ENCODE measurements around the gene CIAO2B.
A peak's percentile ranks its signal among the peaks of the same experiment; 100 is the strongest.
"Not testable (repeated sequence)": the region's sequence is repeated elsewhere in the genome, so short reads cannot be mapped to it uniquely, and the experiment has no call there.

Gene CIAO2B

DNA sequence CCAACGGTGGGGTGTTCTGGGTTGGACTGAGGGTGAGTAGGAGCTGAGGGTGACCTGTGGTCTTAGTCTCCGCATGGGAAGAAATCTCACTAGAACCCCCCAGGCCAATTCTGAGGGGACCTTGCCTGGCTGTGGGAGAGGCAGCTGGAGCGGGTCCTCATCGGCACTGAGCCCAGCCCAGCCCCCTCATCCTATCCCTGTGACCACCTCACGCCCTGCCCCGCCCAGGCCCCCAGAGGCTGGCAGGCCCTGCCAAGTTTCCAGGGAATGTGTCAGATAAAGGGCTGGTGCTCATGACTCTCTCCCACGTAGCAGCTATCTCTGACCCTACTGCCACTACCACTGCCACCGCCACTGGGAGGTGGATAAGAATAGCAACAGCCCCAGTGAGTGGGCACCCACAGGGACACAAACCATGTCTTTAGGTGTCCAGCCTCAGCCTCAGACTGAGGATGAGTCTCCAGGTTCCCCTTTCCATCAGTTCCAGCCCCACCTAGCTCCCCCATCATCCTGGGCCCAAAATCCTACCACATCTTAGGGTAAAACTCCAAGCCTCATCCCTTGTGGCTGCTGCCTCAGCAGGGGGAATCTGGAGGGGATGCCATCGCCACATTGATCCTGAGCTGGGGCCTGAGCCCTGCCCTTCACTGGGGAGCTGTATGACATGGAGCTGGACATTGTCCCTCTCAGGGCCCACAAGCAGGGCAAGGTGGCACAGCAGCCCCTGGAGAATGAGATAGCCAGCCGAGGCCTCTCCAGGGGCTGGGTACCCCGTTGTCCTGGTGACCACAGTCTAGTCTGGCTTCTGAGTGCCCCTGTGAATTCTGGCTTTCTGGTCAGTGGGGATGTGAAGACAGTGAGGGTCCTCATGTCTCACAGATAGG lies 30.4 kb downstream of the CIAO2B start:
- DNase-seq (ENCODE audit: low read depth in 2 of 2), result no peak

- no peak for DNase-seq (ENCODE audit: low read depth in 2 of 2)
Observed at GRCh38 chr16:66902648-66903543, 31.3 kb downstream of the CIAO2B start.

GRCh38 chr16:66901626-66902025 lies 32.6 kb downstream of the CIAO2B start:
- no peak for DNase-seq (ENCODE audit: low read depth in 2 of 2)

DNA sequence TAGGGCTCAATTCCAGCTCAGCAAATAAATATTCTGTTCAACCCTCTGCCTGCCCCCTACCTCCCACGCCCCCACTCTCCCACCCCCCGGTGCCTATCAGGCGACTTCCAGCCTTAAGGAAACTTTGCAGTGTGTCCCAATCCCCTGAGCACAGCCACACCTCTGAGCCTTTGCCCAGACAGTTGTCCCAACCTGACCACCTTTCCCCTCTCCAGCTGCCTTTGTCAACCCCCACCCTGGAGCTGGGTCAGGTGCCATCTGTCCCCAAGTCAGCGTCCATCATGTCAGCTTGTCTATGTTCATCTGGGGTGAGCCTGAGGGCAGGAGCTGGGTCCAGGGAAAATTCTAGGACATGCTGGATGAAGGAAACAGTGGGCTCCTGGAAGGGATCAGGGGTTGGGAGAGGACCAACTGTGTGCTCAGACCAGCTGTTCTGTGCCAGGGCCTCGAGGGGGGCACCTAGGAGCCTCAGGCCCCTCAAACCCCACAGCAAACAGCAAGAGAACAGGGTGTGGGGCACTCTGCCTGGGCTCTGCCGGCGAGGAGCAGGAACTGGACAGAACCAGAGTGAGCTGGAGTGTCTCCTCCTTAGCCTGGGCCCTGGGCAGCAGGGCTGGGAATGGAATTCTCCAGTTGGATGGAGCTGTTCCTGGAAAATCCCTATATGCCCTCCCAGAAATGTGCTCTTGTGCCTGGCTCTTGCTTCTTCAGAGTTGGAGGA lies 33.3 kb downstream of the CIAO2B start:
- DNase-seq (ENCODE audit: low read depth in 2 of 2), result no peak

- DNase-seq (ENCODE audit: low read depth in 2 of 2), result no peak
Observed at GRCh38 chr16:66899945-66900710, 34.1 kb downstream of the CIAO2B start.

GRCh38 chr16:66899310-66899944 lies 34.8 kb downstream of the CIAO2B start:
- no peak for DNase-seq (ENCODE audit: low read depth in 2 of 2)

DNA sequence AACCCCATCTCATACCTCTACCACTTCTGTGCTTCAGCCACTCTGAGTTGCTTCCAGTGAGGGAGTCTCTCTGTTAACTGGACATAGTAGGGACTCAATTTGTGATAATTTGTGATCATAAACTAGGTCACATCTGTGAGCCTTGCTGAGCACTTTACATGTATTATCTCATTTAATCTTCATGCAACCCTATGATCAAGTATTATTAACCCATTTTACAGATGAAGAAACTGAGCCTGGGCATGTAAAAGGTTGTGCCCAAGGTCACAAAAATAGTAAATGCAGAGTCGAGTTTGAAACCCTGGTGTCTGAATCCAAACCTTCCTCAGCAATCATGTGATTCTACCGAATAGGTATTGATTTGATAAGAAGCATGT lies 35.3 kb downstream of the CIAO2B start:
- DNase-seq (ENCODE audit: low read depth in 2 of 2), result no peak

GRCh38 chr16:66898207-66898606 lies 36.0 kb downstream of the CIAO2B start:
- DNase-seq (ENCODE audit: low read depth in 2 of 2), result no peak

DNA sequence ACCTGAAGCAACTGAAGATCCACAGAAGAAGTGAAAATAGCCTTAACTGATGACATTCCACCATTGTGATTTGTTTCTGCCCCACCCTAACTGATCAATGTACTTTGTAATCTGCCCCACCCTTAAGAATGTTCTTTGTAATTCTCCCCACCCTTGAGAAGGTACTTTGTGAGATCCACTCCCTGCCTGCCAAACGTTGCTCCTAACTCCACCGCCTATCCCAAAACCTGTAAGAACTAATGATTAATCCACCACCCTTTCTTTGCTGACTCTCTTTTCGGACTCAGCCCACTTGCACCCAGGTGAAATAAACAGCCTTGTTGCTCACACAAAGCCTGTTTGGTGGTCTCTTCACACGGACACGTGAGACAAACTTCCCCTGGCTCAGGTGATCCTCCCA lies 37.5 kb downstream of the CIAO2B start:
- DNase-seq (ENCODE audit: low read depth in 2 of 2), result not testable (repeated sequence)

DNA sequence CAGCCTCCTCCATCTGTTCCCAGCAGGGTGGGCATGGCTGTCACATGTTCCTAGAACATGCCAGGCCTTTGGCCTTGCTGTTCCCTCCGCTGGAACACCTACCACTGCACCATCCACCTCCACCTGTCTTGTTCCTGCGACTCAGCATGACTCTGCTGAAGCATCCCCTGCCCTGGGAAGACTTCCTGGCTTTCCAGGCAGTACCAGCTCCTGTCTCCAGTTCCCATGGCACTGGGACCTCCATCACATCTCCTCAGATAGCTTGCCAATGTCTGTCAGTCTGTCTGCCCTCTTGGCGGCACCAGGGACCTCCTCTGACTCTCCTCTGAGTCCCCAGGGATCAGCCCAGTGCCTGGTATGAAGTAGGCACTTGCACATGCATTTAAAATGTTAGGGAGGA lies 38.2 kb downstream of the CIAO2B start:
- no peak for DNase-seq (ENCODE audit: low read depth in 2 of 2)

- DNase-seq (ENCODE audit: low read depth in 2 of 2), result no peak
Observed at GRCh38 chr16:66895689-66895979, 38.6 kb downstream of the CIAO2B start.

DNA sequence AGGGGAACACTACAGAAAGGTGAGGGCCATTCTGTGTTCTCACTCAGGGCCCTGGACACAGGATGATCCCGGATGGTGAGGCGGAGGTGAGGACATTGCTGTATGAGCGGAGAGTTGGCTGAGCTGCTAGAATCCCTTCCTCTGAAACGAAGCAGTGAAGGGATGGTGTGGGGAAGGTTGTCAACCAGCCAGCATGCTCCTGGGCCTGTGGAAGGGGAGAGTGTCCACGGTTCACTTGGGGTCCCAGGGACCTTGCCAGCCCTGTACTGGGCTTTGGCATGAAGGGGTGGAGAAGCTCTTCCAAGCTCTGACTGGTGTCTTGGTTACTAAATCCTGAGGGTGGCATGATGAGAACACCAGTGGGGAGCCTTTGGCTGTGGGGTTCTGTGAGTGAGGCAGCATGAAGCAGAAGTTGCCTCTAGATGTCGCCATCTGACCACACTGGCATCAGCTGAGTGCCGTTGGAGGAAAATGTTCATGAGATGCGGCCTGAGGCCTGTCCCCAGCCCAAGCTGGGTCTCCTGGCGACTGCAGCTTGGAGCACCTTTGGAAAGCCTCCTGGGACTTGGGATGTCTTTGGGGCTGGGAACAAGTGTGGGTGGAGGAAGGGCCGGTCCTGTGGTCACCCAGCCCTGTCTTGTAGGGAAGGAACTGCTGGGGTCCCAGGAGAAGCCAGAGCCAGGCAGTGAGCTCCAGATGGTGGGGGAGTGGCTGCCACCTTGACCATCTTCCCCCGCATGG lies 39.1 kb downstream of the CIAO2B start:
- DNase-seq (ENCODE audit: low read depth in 2 of 2), result peak in 1 of 2 donors; percentile 40

DNA sequence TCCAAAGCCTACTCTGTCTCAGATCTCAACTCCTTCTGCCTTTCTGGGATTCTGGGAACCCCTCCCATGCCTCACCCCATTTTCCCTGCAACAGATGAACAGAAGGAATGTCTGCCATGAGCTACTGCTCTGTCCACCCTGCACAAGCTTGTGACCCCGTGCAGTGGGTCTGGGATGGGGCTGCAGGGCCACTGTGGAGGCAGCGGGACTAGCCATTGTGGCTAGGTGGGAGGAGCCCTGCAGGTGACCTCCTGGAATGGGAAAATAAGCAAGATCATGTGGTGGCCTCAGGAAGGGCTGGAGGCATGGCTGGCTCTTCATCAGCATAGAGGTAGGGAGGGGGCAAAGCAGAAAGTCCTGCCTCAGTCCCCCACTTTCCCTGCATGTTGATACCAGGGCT lies 40.1 kb downstream of the CIAO2B start:
- DNase-seq (ENCODE audit: low read depth in 2 of 2), result no peak

- no peak for DNase-seq (ENCODE audit: low read depth in 2 of 2)
Observed at GRCh38 chr16:66891797-66892196, 42.4 kb downstream of the CIAO2B start.

GRCh38 chr16:66891360-66891759 lies 42.8 kb downstream of the CIAO2B start:
- no peak for DNase-seq (ENCODE audit: low read depth in 2 of 2)

GRCh38 chr16:66890799-66891198 lies 43.4 kb downstream of the CIAO2B start:
- no peak for DNase-seq (ENCODE audit: low read depth in 2 of 2)

DNA sequence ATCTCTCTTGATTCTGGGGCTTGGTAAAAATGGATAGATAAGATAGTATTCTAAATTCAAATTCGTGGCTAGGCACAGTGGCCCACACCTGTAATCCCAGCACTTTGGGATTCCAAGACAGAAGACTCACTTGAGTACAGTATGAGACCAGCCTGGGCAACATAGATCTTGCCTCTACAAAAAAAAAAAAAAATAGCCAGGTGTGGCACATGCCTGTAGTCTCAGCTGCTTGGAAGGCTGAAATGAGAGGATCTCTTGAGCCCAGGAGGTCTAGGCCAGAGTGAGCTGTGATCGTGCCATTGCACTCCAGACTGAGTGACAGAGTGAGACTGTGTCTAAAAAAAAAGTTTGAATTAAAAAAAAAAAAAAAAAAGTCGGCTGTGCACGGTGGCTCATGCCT lies 44.6 kb downstream of the CIAO2B start:
- no peak for DNase-seq (ENCODE audit: low read depth in 2 of 2)

GRCh38 chr16:66888647-66889615 lies 45.3 kb downstream of the CIAO2B start:
- DNase-seq (ENCODE audit: low read depth in 2 of 2), result no peak

DNA sequence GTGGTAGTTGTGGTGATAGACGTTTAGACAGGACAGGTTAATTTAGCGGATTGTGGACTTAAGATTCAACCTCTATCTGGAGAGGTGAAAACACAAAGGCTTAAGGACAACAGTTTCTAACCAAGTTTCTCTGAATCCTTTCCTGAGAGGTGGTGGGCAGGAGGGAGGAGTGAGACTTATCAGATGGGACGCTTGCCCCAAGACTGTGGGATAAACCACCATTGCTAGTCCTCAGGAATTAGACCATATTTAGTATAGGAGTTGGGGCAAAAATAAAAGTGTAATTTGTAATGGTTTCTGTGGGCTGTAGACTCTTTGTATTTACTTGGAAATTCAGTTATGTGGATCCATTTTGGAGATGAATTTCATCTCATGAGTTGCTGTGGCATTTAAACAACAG lies 47.3 kb downstream of the CIAO2B start:
- DNase-seq (ENCODE audit: low read depth in 2 of 2), result no peak
